BJ (cell line): ENCODE results near the gene EVI5. TPM values are rescaled to one million over a fixed set of nuclear protein-coding genes. Genes with fewer than 3 reads are reported as not detected.
"Not testable (repeated sequence)": the region's sequence is repeated elsewhere in the genome, so short reads cannot be mapped to it uniquely, and the experiment has no call there.

ENCODE experiments used
- CTCF ChIA-PET: fragments of 350-600 bp; formaldehyde crosslinking; extraction: SDS; loops from one replicate; lab custom pipeline; 2021; ENCODE audit warnings: antibody characterized with exemption, inconsistent platforms; lab: Yijun Ruan, JAX
- POLR2A ChIA-PET: fragments of 300-600 bp; sonication (Branson Sonifier 250); formaldehyde crosslinking; extraction: SDS; loops from one replicate; lab custom pipeline; 2021; ENCODE audit warnings: antibody characterized with exemption; lab: Charles Lee
- DNase-seq: peaks from one replicate; pipeline ENCODE4 v3.0.0-alpha.2; 2011; ENCODE audit warnings: low read depth
- H3K27me3 ChIP-seq: 2 replicates; pipeline ENCODE4 v1.6.0; 2011; ENCODE audit warnings: low read length; ENCODE audit not compliant: control insufficient read depth, insufficient read depth
- H3K36me3 ChIP-seq: 2 replicates; pipeline ENCODE4 v1.5.1; 2011; ENCODE audit warnings: low read length; ENCODE audit not compliant: control insufficient read depth, insufficient read depth
- H3K4me3 ChIP-seq: 2 replicates; pipeline ENCODE4 v1.5.1; 2011; ENCODE audit warnings: low read depth, mild to moderate bottlenecking, control low read depth, low read length
- CTCF ChIP-seq: IDR thresholded peaks from 2 replicates; pipeline ENCODE4 v1.5.1; 2011; ENCODE audit warnings: low read depth, mild to moderate bottlenecking, control low read depth, inconsistent platforms, low read length, moderate library complexity; ENCODE audit not compliant: insufficient read depth
- polyA plus RNA-seq: library from polyadenylated mRNA; depleted of rRNA; stranded (reverse); fragments of >200 nt; gene quantifications from 2 replicates; pipeline ENCODE4 v1.2.3, GENCODE V29; 2011

Gene EVI5
- polyA plus RNA-seq, 1 experiment = 8.6 TPM

- DNase-seq = no peak
- 0 out of 2 replicates have a peak, but pooled peaks have one; percentile 23 for TF ChIP-seq CTCF
- ChIA-PET CTCF (interaction anchor here (0.8 kb wide), 1 partner anchor 1213 kb away, joined by 3 read pairs; no protein-coding TSS in a partner anchor), POLR2A (no interaction called here)
- H3K4me3 ChIP-seq = no peak overlapping the region
- H3K27me3 ChIP-seq = no peaks in the 10 kb centered on the region
- no peaks in the 10 kb centered on the region; the same call in 1 of the 2 replicates for H3K36me3 ChIP-seq
Measured at GRCh38 chr1:92599184-92599583, 185.7 kb downstream of the EVI5 start.

DNA sequence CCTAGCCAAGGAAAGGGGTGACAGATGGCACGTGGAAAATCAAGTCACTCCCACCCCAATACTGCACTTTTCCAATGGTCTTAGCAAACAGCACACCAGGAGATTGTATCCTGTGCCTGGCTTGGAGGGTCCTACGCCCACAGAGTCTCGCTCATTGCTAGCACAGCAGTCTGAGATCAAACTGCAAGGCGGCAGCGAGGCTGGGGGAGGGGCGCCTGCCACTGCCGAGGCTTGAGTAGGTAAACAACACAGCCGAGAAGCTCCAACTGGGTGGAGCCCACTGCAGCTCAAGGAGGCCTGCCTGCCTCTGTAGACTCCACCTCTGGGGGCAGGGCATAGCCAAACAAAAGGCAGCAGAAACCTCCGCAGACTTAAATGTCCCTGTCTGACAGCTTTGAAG is 195.5 kb downstream of the EVI5 start:
- POLR2A ChIA-PET = not testable (repeated sequence)

GRCh38 chr1:92587445-92587844 is 197.5 kb downstream of the EVI5 start:
- ChIA-PET CTCF (interaction anchor here (0.8 kb wide), 1 partner anchor 8 kb away, joined by 3 read pairs; no protein-coding TSS in a partner anchor), POLR2A (no interaction called here)
- no peaks in the 10 kb centered on the region for H3K27me3 ChIP-seq
- H3K4me3 ChIP-seq = no peak overlapping the region
- TF ChIP-seq CTCF = no peak
- no peak for DNase-seq
- peaks cover 2% of the 10 kb centered on the region; the same call in 1 of the 2 replicates for H3K36me3 ChIP-seq

More for the DNA sequence above, 195.5 kb downstream of the EVI5 start:
- CTCF ChIA-PET, H3K36me3 ChIP-seq, DNase-seq, H3K4me3 ChIP-seq, H3K27me3 ChIP-seq: not testable (repeated sequence)

- CTCF ChIA-PET = no interaction called here
- POLR2A ChIA-PET = no interaction called here
Measured at GRCh38 chr1:92585831-92586230, 199.1 kb downstream of the EVI5 start.

DNA sequence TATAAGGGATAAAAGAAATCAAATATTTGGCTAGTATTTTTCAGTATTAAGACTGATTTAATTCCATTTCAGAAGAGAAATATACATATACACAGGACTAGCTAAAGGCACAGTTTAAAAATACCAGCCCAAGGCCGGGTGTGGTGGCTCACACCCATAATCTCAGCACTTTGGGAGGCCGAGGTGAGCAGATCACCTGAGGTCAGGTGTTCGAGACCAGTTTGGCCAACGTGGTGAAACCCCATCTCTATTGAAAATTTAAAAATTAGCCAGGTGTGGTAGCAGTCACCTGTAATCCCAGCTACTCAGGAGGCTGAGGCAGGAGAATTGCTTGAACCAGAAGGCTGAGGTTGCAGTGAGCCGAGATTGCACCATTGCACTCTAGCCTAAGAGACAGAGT is 200.1 kb downstream of the EVI5 start:
- H3K4me3 ChIP-seq, CTCF ChIA-PET, DNase-seq, H3K36me3 ChIP-seq, H3K27me3 ChIP-seq, POLR2A ChIA-PET: not testable (repeated sequence)

More at GRCh38 chr1:92585831-92586230, 199.1 kb downstream of the EVI5 start:
- no peaks in the 10 kb centered on the region for H3K27me3 ChIP-seq
- TF ChIP-seq CTCF = no peak
- DNase-seq = no peak
- peaks cover 2% of the 10 kb centered on the region; the same call in 1 of the 2 replicates for H3K36me3 ChIP-seq
- no peak overlapping the region for H3K4me3 ChIP-seq

DNA sequence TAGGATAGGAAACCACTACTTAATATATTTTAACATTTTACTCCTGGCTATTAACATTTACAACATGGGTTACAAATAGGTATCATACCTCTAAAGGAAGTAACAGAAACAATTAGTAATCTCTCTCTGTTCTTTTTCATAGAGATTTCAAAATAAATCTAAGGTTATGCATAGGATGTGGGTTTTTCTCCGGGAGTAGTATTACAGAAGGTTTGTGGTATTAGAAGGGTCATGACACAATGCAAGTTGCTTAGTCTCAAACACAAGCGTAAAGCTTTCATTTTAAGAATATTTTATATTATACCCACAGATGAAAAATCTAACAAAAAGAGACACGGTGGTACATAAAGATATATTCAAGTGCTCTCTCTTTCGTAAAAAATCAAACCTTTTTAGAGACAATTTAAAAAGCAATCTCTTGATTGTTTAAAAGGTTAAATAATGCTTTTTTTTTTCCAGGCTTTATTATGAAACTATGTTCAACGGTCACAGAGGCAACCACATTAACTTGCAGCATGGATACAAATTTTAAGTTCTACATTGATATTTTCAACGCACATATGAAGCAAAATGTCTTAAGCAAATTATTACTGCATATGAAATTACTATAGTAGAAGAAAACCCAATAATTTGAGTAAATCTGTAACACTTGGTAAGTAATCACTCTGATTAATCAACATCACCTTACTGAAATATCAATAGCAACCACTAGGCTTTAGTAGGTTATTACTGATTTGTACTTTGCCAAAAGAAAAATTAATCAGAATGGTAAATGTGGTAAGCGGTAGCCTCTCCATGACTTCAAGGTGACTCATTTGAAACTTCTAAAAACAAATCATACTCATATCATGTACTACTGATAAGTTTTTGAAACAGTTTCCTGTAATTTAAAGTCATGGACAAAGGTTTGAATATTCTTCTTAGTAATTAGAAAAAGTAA is 200.8 kb downstream of the EVI5 start:
- H3K27me3 ChIP-seq = no peaks in the 10 kb centered on the region
- TF ChIP-seq CTCF = no peak
- ChIA-PET CTCF (no interaction called here), POLR2A (no interaction called here)
- no peak for DNase-seq
- no peak overlapping the region for H3K4me3 ChIP-seq
- H3K36me3 ChIP-seq = peaks cover 2% of the 10 kb centered on the region; the same call in 1 of the 2 replicates
